Activated naive CD8-positive, alpha-beta T cell treated with anti-CD3 and anti-CD28 coated beads for 36 hours (primary cell): ENCODE measurements around the gene SLC50A1. TPM values are rescaled to one million over a fixed set of nuclear protein-coding genes. Genes with fewer than 3 reads are reported as not detected.
A peak's percentile ranks its signal among the peaks of the same experiment; 100 is the strongest.

ENCODE experiments used
- DNase-seq: peaks from one replicate; pipeline ENCODE4 v3.0.0; 2021
- H3K27ac Mint-ChIP-seq: one replicate; pipeline ENCODE4 v1.8.0; 2022; ENCODE audit warnings: mild to moderate bottlenecking, moderate library complexity, mixed read lengths
- H3K27me3 Mint-ChIP-seq: one replicate; pipeline ENCODE4 v1.8.0; 2022; ENCODE audit warnings: mild to moderate bottlenecking, mixed read lengths
- H3K36me3 Mint-ChIP-seq: one replicate; pipeline ENCODE4 v1.8.0; 2021; ENCODE audit warnings: mild to moderate bottlenecking, mixed read lengths
- H3K4me1 Mint-ChIP-seq: one replicate; pipeline ENCODE4 v1.8.0; 2021; ENCODE audit warnings: mixed read lengths
- H3K4me3 Mint-ChIP-seq: one replicate; pipeline ENCODE4 v1.8.0; 2022; ENCODE audit warnings: mild to moderate bottlenecking, moderate library complexity, mixed read lengths
- H3K9me3 Mint-ChIP-seq: one replicate; pipeline ENCODE4 v1.8.0; 2022; ENCODE audit warnings: mixed read lengths
- total RNA-seq, 2 experiments: library from RNA; stranded (reverse); gene quantifications; one replicate each; pipeline ENCODE4 v1.2.3, GENCODE V29; 2021

Gene SLC50A1
- total RNA-seq, 2 experiments from 2014 or later = 50.6 to 51.3 TPM

- H3K9me3 Mint-ChIP-seq = no peaks in the 10 kb centered on the region
- DNase-seq = no peak
These were observed 41.7 kb downstream of the SLC50A1 start for GRCh38 chr1:155177192-155177917.

GRCh38 chr1:155177918-155178281, 42.2 kb downstream of the SLC50A1 start:
- Mint-ChIP-seq H3K9me3 (no peaks in the 10 kb centered on the region), H3K4me3 (no peak overlapping the region), H3K27me3 (peaks cover 4% of the 10 kb centered on the region), H3K27ac (no peak overlapping the region), H3K36me3 (peaks cover 17% of the 10 kb centered on the region), H3K4me1 (peaks cover 25% of the 10 kb centered on the region)
- DNase-seq = no peak

More at GRCh38 chr1:155177192-155177917, 41.7 kb downstream of the SLC50A1 start:
- H3K27ac Mint-ChIP-seq = no peak overlapping the region
- H3K4me3 Mint-ChIP-seq = no peak overlapping the region
- H3K36me3 Mint-ChIP-seq = peaks cover 19% of the 10 kb centered on the region
- H3K4me1 Mint-ChIP-seq = peaks cover 27% of the 10 kb centered on the region
- peaks cover 4% of the 10 kb centered on the region for H3K27me3 Mint-ChIP-seq

- no peak overlapping the region for H3K27ac Mint-ChIP-seq
These were observed 42.9 kb downstream of the SLC50A1 start for GRCh38 chr1:155178441-155179111.

GRCh38 chr1:155179112-155180031, 43.7 kb downstream of the SLC50A1 start:
- no peaks in the 10 kb centered on the region for H3K9me3 Mint-ChIP-seq
- no peak for DNase-seq
- no peaks in the 10 kb centered on the region for H3K27me3 Mint-ChIP-seq
- H3K27ac Mint-ChIP-seq = no peak overlapping the region
- H3K4me1 Mint-ChIP-seq = peaks cover 15% of the 10 kb centered on the region
- H3K36me3 Mint-ChIP-seq = peaks cover 16% of the 10 kb centered on the region
- no peak overlapping the region for H3K4me3 Mint-ChIP-seq

More at GRCh38 chr1:155178441-155179111, 42.9 kb downstream of the SLC50A1 start:
- no peak for DNase-seq
- Mint-ChIP-seq H3K27me3 (no peaks in the 10 kb centered on the region), H3K4me1 (peaks cover 20% of the 10 kb centered on the region), H3K9me3 (no peaks in the 10 kb centered on the region), H3K36me3 (peaks cover 16% of the 10 kb centered on the region), H3K4me3 (no peak overlapping the region)

- H3K9me3 Mint-ChIP-seq = no peaks in the 10 kb centered on the region
- peaks cover 16% of the 10 kb centered on the region for H3K36me3 Mint-ChIP-seq
- no peak overlapping the region for H3K27ac Mint-ChIP-seq
- no peak overlapping the region for H3K4me3 Mint-ChIP-seq
- no peak for DNase-seq
- peaks cover 6% of the 10 kb centered on the region for H3K4me1 Mint-ChIP-seq
- no peaks in the 10 kb centered on the region for H3K27me3 Mint-ChIP-seq
These were observed 45.9 kb downstream of the SLC50A1 start for GRCh38 chr1:155181371-155182051.

GRCh38 chr1:155182052-155182550, 46.4 kb downstream of the SLC50A1 start:
- H3K9me3 Mint-ChIP-seq = no peaks in the 10 kb centered on the region
- no peaks in the 10 kb centered on the region for H3K27me3 Mint-ChIP-seq
- peaks cover under 1% of the 10 kb centered on the region for H3K4me1 Mint-ChIP-seq
- no peak overlapping the region for H3K27ac Mint-ChIP-seq
- no peak overlapping the region for H3K4me3 Mint-ChIP-seq
- H3K36me3 Mint-ChIP-seq = peaks cover 16% of the 10 kb centered on the region
- no peak for DNase-seq

- Mint-ChIP-seq H3K27ac (no peak overlapping the region), H3K4me1 (peaks cover 4% of the 10 kb centered on the region), H3K4me3 (no peak overlapping the region), H3K9me3 (no peaks in the 10 kb centered on the region), H3K27me3 (no peaks in the 10 kb centered on the region), H3K36me3 (peaks cover 10% of the 10 kb centered on the region)
- DNase-seq = no peak
These were observed 48.1 kb downstream of the SLC50A1 start for GRCh38 chr1:155183775-155184221.

- Mint-ChIP-seq H3K36me3 (peaks cover 9% of the 10 kb centered on the region), H3K27ac (no peak overlapping the region), H3K4me3 (no peak overlapping the region), H3K27me3 (no peaks in the 10 kb centered on the region), H3K9me3 (no peaks in the 10 kb centered on the region), H3K4me1 (peaks cover 4% of the 10 kb centered on the region)
- no peak for DNase-seq
These were observed 48.7 kb downstream of the SLC50A1 start for GRCh38 chr1:155184351-155184811.

GRCh38 chr1:155184835-155185782, 49.5 kb downstream of the SLC50A1 start:
- H3K4me3 Mint-ChIP-seq = no peak overlapping the region
- no peaks in the 10 kb centered on the region for H3K27me3 Mint-ChIP-seq
- DNase-seq = no peak
- H3K36me3 Mint-ChIP-seq = peaks cover 6% of the 10 kb centered on the region
- no peaks in the 10 kb centered on the region for H3K9me3 Mint-ChIP-seq
- peaks cover 4% of the 10 kb centered on the region for H3K4me1 Mint-ChIP-seq
- H3K27ac Mint-ChIP-seq = peak overlapping the region; percentile 11

- Mint-ChIP-seq H3K27ac (peak overlapping the region; percentile 11), H3K4me1 (peaks cover 4% of the 10 kb centered on the region), H3K4me3 (no peak overlapping the region), H3K36me3 (peaks cover 6% of the 10 kb centered on the region), H3K27me3 (no peaks in the 10 kb centered on the region), H3K9me3 (no peaks in the 10 kb centered on the region)
- DNase-seq = no peak
These were observed 50.1 kb downstream of the SLC50A1 start for GRCh38 chr1:155185783-155186066.

GRCh38 chr1:155186067-155186793, 50.6 kb downstream of the SLC50A1 start:
- H3K4me3 Mint-ChIP-seq = no peak overlapping the region
- no peaks in the 10 kb centered on the region for H3K27me3 Mint-ChIP-seq
- no peak overlapping the region for H3K27ac Mint-ChIP-seq
- peaks cover 6% of the 10 kb centered on the region for H3K36me3 Mint-ChIP-seq
- no peak for DNase-seq
- peaks cover 4% of the 10 kb centered on the region for H3K4me1 Mint-ChIP-seq
- no peaks in the 10 kb centered on the region for H3K9me3 Mint-ChIP-seq

GRCh38 chr1:155186794-155187455, 51.3 kb downstream of the SLC50A1 start:
- DNase-seq = no peak
- Mint-ChIP-seq H3K27me3 (no peaks in the 10 kb centered on the region), H3K27ac (no peak overlapping the region), H3K9me3 (no peaks in the 10 kb centered on the region), H3K4me1 (peaks cover 5% of the 10 kb centered on the region), H3K36me3 (peaks cover 4% of the 10 kb centered on the region), H3K4me3 (no peak overlapping the region)

- H3K9me3 Mint-ChIP-seq = no peaks in the 10 kb centered on the region
- peaks cover 10% of the 10 kb centered on the region for H3K4me1 Mint-ChIP-seq
- DNase-seq = no peak
- no peaks in the 10 kb centered on the region for H3K36me3 Mint-ChIP-seq
- H3K27ac Mint-ChIP-seq = no peak overlapping the region
- H3K27me3 Mint-ChIP-seq = no peaks in the 10 kb centered on the region
- H3K4me3 Mint-ChIP-seq = no peak overlapping the region
These were observed 51.8 kb downstream of the SLC50A1 start for GRCh38 chr1:155187456-155187891.
